H1 (cell line): ENCODE measurements around the gene FAM162B. TPM values are rescaled to one million over a fixed set of nuclear protein-coding genes. Genes with fewer than 3 reads are reported as not detected.

Experiments used
- JUN ChIP-seq: IDR thresholded peaks from 2 replicates; pipeline ENCODE4 v1.6.1; 2011; ENCODE audit warnings: low read depth, mild to moderate bottlenecking, improper control_type of control experiment, low read length
- KDM1A ChIP-seq: fragments of 200-600, 300-600 bp; sonication (generic); IDR thresholded peaks from 2 replicates; pipeline ENCODE4 v1.7.1; 2016; ENCODE audit warnings: mild to moderate bottlenecking, low read length, borderline replicate concordance
- SIN3A ChIP-seq, 2 experiments: IDR thresholded peaks in 1 of 2; conservative IDR thresholded peaks in 1 of 2; 2 replicates each; pipeline ENCODE4 v1.6.1; 2011 to 2012; ENCODE audit warnings: low read length in 2 of 2, improper control_type of control experiment in 1 of 2, low read depth in 1 of 2, mild to moderate bottlenecking in 1 of 2
- polyA plus RNA-seq, 7 experiments: library from polyadenylated mRNA; depleted of rRNA in 3 of 7; stranded (reverse) in 5 of 7; unstranded in 2 of 7; fragments of >200 nt in 5 of 7; fragments of 200-250 nt in 2 of 7; gene quantifications; 1 replicate in 5 of 7; 2 replicates in 1 of 7; 4 replicates in 1 of 7; pipeline versions ENCODE4 v1.2.1 to v1.2.3, GENCODE V29; 2011 to 2013; ENCODE audit warnings: missing spikeins in 2 of 7, mixed read lengths in 2 of 7
- total RNA-seq: library from RNA; stranded (reverse); fragmentation: NEBNext Ultra II Directional; extraction: Animal tissue kit (Norgen Biotek cat#: 25700); gene quantifications from 2 replicates; pipeline ENCODE4 v1.2.1, GENCODE V29; 2021

Gene FAM162B
- total and polyA plus RNA-seq, 2 of the 8 experiments (the other 6 are each of a cell fraction or from before 2014, with no cell fraction given) = 2.6 to 3.2 TPM

DNA sequence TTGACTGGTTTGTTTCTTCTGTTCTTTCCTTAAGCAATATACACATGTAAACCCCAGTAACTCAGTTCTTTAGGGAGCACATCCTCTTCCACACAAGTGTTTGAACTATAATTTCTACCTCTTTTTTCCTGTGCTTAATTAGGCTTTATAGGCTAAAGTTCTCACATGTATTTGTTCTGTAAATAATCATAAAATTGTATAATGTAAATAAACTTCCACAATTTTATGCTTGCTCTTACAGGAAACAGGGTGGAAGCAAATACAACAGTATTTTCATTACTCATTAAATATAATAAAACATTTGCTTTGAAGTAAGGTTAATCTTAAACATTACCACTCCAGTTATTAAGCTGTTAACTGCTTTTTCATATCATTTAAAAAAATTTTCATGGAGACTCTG is 36.5 kb upstream of the FAM162B start (continued):
- no peak for TF ChIP-seq JUN
- TF ChIP-seq SIN3A (conservative IDR thresholded peaks at IDR 0.05 in 1 of 2, IDR thresholded peaks at IDR 0.05 in 1 of 2; ENCODE audit: low read depth in 1 of 2, low read length in 2 of 2) = no peak
- no peak for TF ChIP-seq KDM1A
- TF ChIP-seq, all 59 proteins: peak for 0
